Measurements from ENCODE around the gene RTN4RL1.
"Not testable (repeated sequence)": the region's sequence is repeated elsewhere in the genome, so short reads cannot be mapped to it uniquely, and the experiment has no call there.

Gene RTN4RL1

DNA sequence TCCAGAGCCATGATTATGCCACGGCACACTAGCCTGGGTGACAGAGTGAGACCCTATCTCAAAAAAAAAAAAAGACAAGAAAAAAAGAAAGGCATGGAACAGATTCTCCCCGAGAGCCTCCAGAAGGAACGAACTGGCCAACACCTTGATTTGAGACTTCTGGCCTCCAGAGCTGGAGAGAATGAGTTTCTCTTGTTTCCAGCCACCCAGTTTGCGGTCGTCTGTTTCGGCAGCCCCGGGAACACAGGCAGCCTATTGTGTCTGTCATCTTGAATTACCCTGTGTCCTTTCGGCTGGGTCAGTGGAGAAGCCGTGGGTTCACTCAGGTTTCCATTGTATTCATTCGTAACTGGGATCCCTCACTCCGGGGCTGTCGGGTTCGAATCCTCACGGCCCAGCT, 111.4 kb downstream of the RTN4RL1 start:
- DNase-seq = no peak

GRCh38 chr17:1912146-1912545, 113.0 kb downstream of the RTN4RL1 start:
- no peak for DNase-seq

- no peak for DNase-seq
Measured at GRCh38 chr17:1909985-1910384, 115.1 kb downstream of the RTN4RL1 start.

DNA sequence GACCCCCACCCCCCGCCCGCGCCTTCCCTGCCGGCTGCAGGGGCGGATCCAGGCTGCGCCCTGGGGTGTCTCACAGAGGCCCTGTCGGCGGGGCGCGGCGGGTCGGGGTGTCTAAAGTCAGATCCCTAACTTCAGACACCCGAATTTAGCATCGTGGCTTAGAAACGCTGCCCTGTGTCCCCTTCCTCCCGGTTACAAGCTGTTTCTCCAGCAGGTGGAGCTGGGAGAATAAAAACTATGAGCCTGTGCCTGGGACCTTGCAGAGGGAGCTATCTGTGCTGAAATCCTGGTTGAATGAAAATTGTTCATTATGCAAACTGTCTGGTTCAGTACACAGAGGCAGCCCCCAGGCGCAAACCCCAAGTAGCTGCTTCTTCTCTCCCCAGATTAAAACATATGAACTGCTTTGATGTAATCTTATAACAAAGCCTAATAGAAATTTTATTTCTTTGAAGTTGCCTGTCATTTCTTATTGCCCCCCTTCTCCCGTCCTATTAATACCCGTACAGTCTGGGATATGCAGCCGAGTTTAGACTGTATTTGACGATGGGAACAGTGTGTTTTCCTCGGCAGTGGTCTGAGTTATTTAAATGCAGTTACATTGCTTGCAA, 116.3 kb downstream of the RTN4RL1 start:
- peak; percentile 24 for DNase-seq

DNA sequence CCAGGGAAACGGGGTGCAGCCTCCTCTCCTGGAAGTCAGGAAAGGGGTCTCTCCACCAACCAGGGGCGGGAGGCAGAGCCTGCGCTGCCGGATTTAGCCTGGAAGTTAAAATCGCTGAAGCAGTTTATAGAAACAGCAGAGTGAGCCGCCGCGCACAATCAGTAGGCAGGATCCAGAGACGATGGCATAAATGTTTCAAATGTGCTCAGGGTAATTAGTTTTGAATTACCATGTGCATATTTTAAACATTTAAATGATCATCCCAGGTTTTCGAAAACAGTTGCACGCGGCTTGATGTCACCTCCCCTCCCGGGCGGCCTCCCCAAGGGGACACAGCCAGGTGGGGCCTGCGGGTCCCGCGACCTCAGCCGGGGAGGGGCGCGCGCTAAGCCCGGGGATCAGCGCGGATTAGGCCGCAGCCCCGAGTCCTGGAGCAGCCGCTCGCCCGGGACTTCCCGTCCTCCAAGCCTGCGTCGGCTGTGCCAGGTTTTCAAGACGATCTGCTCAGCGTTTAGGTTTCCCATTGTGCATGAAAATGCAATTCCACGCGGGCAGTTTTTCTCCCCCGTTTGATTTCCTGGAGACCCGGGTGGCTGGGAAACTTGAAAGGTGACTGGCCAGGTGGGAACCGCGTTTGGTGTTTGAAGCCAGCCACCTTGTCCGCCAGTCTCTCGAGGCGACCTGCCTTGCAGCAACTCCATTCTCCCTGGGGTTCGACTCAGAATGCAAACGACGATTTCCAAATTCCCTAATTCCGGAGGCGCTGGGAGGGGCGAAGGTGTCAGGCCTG, 117.0 kb downstream of the RTN4RL1 start:
- DNase-seq = peak; percentile 31

- no peak for DNase-seq
Measured at GRCh38 chr17:1907216-1907631, 117.9 kb downstream of the RTN4RL1 start.

- DNase-seq = no peak
Measured at GRCh38 chr17:1906662-1907101, 118.5 kb downstream of the RTN4RL1 start.

- no peak for DNase-seq
Measured at GRCh38 chr17:1905190-1905913, 119.8 kb downstream of the RTN4RL1 start.

DNA sequence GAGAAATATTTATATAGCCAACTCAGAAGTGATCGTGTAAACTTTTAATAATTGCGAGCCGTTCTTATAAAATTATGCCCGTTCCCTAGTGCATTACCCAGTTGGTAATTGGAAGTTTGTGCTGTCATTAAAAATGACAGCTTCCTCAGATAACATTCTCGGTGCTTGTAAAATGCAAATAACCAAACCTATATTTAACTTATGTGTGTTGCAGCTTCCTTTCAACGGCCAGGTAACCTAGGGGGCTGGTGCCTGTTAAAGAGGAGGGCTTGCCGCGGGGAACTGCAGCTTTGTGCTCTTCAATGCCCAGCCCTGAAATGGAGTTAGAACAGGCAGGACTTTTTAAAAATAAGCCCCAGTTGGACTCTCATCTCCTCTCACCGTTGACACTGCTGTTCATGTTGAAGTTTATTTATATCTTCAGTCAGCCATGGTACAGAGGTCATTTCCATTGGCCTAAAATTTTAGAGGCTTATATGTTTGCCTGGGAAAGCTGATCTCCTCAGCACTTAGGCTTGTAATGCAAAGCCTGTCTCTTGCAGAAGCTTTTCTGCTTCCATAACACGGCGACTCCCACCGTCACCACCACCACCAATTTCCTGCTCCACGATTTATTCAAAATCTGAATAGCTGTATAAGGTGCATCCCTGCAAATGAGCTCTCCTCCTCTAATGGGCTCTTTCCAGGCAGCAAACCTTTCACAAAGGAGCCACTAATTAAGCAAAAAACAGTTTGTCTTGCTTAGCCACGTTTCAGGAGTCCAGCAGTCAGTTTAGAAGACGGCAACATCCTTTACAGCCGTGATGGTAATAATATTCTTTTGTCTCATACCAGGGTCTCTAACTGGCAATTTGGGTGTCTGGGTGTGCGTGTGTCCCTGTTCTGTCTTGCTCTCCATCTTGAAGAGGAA, 120.6 kb downstream of the RTN4RL1 start:
- no peak for DNase-seq

DNA sequence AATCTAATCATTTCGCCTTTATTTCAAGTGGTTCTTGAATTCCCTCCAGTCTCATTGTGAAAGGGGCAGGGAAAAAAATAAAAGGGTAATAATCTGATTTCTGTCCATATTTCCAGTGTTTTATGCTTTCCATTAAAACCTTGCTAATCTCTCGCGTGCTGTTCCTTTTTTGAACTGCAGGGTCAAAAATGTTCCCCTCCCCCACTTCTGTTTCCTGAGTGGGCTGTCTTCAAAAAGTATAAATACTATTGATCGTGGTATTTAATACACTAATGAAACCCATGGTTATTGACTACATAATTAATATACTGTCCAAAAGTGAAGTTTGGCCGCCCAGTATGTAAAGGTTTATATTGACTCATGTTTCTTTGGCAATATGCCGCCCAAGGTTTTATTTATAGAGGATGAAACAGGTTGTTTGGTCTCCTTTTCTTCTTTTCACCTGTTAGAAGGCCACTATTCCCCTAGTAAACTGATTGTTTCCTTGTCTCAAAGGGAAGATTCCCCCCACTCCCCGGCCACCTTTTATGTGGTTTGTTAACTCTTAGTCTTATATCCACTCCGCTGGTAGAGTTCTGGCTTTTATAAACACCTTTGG, 125.6 kb downstream of the RTN4RL1 start:
- no peak for DNase-seq

DNA sequence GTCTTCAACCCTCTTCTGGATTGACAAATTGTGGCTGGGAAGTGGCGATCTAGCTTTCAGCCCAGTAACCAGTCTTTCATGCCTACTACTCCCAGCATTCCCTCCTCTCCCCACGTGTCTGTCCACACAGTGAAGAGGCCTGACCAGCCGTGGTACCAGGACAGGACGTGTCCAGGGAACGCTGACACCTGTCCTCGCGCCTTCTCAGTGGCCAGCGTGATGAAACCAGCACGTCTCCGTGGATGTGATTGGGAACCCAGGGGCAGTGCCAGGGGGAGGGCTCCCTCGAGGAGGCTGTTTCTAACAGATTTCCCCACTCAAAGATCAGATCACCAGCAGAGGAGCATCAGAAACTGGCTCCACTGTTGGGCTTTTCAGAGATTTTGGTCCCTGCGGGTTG, 126.3 kb downstream of the RTN4RL1 start:
- DNase-seq = no peak

DNA sequence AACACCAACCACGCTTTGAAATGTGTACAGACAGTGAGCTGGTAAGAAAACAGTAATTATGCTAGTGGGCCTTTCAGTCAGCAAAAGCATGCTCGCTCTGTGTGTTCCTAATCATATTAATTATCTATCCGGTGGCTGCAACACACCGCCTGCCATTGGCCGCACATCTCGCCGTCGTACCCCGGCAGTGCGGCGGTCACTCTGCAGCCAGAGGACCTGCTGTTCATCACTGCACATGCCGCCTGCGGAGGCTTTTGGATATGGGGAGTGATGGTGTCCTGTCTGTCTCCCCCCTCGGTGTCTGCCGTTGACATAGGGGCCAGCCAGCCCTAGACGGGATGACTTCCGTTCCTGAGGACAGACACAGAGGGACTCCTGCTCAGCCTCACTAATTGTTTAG, 126.8 kb downstream of the RTN4RL1 start:
- DNase-seq = no peak

DNA sequence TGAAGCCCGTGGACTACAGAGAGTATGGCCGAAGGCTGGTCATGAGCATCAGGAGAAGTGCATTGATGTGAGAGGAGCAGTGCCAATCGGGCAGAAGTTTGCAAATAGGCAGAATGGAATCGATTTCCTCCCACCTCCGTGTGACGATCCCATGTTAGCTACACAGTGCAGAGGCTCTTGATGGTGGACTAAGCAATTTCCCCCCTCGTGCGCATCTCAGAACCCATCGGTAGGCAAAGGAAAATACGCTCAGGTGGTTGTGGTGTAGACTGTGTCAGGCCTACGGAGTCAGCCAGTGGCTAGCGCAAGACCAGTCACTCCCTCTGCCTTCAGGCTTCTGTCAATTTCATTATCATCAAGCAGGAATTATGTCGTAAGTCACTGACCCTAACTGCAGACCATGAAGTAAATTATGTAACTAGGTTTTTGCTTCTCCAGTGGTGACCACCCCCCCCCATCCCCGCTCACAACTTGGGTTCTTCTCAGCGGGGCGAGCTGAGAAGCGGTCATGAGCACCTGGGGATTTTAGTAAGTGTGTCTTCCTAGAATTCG, 128.0 kb downstream of the RTN4RL1 start:
- DNase-seq = no peak

DNA sequence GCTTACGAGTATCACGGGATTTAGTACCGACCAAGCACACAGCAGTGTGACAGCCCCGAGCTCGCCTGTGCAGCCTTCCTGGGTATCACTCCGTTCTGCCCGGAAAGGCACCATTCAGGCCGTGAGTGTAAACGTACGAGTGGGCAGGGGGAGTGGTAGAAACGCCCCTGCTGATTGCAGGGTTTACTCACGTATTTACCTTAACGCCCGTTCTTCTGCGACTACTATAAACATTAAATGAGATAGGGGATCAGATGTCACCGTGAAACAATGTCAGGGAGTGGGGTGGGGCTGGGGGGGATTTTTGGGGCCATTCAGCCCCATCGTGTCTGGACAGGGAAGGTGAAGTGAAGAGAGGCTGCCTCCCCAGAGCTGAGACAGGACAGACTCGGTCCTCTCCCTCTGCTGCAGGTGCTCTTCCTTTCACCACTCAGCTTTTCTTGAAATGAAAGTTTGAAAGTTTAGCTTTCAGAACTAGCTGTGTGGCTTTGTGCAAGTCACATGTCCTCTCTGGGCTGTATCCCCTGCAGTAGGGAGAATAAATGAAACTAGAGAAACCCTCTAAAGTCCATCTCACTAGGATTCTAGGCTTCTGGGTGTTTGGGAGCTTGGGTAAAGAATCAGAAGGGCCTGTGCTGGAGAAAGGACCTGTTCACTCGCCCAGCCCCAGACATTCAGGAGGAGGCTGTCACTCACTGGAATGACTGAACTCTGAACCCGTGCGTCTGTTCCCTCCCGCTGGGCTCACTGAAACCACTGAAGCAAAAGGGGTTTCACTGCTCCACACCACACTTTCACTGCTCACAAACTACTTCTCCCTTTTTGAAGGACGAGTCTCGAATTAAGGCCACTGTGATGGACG, 128.7 kb downstream of the RTN4RL1 start:
- DNase-seq = no peak

DNA sequence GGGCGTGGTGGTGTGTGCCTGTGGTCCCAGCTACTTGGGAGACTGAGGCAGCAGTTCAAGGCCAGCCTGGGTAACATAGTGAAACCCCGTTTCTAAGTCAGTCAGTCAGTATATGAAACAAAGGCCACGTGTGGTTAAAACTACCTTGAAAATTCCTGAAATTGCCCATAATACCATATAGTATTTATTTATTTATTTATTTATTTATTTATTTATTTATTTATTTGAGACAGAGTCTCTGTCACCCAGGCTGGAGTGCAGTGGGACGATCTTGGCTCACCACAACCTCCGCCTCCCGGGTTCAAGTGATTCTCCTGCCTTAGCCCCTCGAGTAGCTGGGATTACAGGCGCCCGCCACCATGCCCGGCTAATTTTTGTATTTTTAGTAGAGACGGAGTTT, 129.7 kb downstream of the RTN4RL1 start:
- DNase-seq = not testable (repeated sequence)

DNA sequence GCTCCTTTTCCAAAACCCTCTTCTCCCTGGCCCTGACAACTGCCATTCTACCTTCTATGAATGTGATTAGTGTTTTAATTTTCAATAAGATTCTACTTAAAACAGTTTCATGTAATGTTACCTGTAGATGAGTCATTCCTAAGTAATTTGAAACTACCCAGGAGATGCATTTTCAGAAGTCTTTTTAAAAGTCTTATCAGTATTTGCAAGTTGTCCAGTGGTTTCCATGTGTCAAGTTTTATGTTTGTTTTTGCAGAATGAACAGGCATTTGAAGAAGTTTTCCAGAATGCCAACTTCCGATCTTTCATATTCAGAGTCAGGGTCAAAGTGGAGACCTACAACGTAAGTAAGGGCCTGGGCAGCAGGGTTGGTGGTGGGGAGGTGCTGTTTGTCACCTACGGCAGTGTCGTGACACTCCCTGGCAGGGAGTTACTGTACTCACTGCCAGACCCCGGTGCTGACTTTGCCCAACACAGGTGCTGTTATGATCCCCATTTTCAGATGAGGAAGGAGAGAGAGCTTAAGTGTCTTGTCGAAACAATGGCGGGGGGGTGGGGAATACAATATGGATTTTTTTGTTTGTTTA, 130.3 kb downstream of the RTN4RL1 start:
- no peak for DNase-seq

DNA sequence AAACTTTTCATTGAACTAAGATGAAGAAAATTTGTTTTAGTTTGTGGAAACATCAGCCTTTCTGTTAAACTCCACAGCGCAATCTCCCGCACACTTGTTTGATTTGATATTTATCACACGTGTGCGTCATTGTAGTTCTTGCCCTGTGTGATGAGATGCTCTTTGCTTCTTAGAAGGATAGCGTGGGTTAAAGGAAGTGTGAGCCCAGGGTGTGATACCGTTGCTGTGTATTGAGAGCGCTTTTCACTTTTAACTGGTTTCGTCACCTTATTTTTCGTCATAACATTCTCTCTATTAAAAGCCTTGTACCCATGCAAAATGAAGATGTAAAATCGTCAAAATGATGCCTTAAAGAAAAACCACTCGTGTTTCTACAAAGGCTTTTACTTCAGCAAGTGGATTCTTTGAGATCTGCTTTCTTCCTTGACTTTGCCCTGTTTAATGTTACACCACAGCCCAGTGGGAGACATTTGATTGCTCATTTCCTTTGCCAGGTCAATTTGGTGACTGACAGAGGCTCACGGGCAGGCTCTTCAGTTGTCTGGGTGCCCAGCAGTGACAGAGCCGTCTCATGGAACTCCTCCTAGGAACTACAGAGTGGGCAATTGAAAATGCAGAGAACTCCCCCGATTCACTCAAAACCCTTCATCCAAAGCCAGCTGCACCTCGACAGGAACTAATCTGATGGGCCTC, 134.2 kb downstream of the RTN4RL1 start:
- DNase-seq = no peak

DNA sequence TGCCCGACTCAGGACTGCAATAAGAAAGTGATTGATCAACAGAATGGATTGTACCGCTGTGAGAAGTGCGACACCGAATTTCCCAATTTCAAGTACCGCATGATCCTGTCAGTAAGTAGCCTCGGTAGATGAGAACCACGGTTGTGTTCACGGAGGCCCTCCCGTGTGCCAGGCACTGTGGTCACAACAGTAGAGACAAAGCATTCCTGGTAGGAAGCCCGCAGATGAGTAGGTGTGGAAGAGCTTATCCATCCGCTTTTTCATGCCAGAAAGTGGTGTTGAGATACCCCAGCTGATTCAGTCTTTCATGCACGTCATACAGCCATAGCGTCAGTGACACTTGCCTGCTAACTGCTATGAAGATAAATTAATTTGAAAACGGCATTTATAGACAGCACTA, 136.4 kb downstream of the RTN4RL1 start:
- no peak for DNase-seq
